PC-3 (cell line): Measurements from ENCODE around the gene PRSS48. TPM values are rescaled to one million over a fixed set of nuclear protein-coding genes. Genes with fewer than 3 reads are reported as not detected.
"Not testable (repeated sequence)": the region's sequence is repeated elsewhere in the genome, so short reads cannot be mapped to it uniquely, and the experiment has no call there.

Experiments
- ATAC-seq: fragments of 200-7000 bp; cut with Tn5 transposase; 2 replicates; pipeline ENCODE4 v1.9.1; 2020; ENCODE audit warnings: mild to moderate bottlenecking, moderate library complexity
- BruUV-seq: library from RNA; stranded (reverse); fragments of 400-500 nt; replicated peaks from 2 replicates; lab custom pipeline; 2021; lab: Mats Ljungman, UMichigan
- CTCF ChIA-PET: fragments of 300-600 bp; sonication (Branson Sonifier 250); formaldehyde crosslinking; loops from one replicate; lab custom pipeline; 2022; ENCODE audit warnings: antibody characterized with exemption; lab: Charles Lee
- POLR2A ChIA-PET: fragments of 300-600 bp; sonication (Branson Sonifier 250); formaldehyde crosslinking; loops from one replicate; lab custom pipeline; 2022; ENCODE audit warnings: antibody characterized with exemption; ENCODE audit not compliant: unreplicated experiment; lab: Charles Lee
- DNase-seq: peaks from one replicate; pipeline ENCODE4 v3.0.0-alpha.2; 2015
- H2AFZ ChIP-seq: fragments of 300-600 bp; sonication (generic); 2 replicates; pipeline ENCODE4 v1.6.0; 2016; ENCODE audit warnings: antibody characterized with exemption, low read length
- H3F3A ChIP-seq: fragments of 300-600 bp; sonication (generic); one replicate; pipeline ENCODE4 v1.6.0; 2017; ENCODE audit warnings: antibody characterized with exemption, low read length, control low read depth, mild to moderate bottlenecking; ENCODE audit not compliant: unreplicated experiment
- H3K27ac ChIP-seq: fragments of 300-600 bp; sonication (generic); 2 replicates; pipeline ENCODE4 v1.5.1; 2016; ENCODE audit warnings: mild to moderate bottlenecking, low read length
- H3K27me3 ChIP-seq: fragments of 300-600 bp; sonication (generic); 2 replicates; pipeline ENCODE4 v1.6.1; 2016; ENCODE audit warnings: low read length, mixed read lengths
- H3K36me3 ChIP-seq: fragments of 300-600 bp; sonication (generic); 2 replicates; pipeline ENCODE4 v1.6.1; 2016; ENCODE audit warnings: low read depth, mixed run types, low read length, mixed read lengths
- H3K4me1 ChIP-seq: fragments of 300-600 bp; sonication (generic); 2 replicates; pipeline ENCODE4 v1.5.1; 2016; ENCODE audit warnings: low read length; ENCODE audit not compliant: insufficient read depth
- H3K4me2 ChIP-seq: fragments of 300-600 bp; sonication (generic); 2 replicates; pipeline ENCODE4 v1.6.0; 2016; ENCODE audit warnings: low read length
- H3K4me3 ChIP-seq: fragments of 300-600 bp; sonication (generic); 2 replicates; pipeline ENCODE4 v1.5.1; 2016; ENCODE audit warnings: mild to moderate bottlenecking, low read length, mixed read lengths
- H3K79me2 ChIP-seq: fragments of 300-600 bp; sonication (generic); 2 replicates; pipeline ENCODE4 v1.6.1; 2017; ENCODE audit warnings: low read length, mixed read lengths
- H3K9ac ChIP-seq: fragments of 300-600 bp; sonication (generic); 2 replicates; pipeline ENCODE4 v1.6.0; 2016; ENCODE audit warnings: mild to moderate bottlenecking, low read length
- H3K9me2 ChIP-seq: fragments of 300-600 bp; sonication (generic); replicated peaks from 2 replicates; pipeline ENCODE4 v1.6.1; 2016; ENCODE audit warnings: mixed run types, low read length, mixed read lengths
- H3K9me3 ChIP-seq: fragments of 300-600 bp; sonication (generic); 2 replicates; pipeline ENCODE4 v1.6.1; 2016; ENCODE audit warnings: low read length, mixed read lengths
- H4K20me1 ChIP-seq: fragments of 300-600 bp; sonication (generic); 2 replicates; pipeline ENCODE4 v1.6.1; 2016; ENCODE audit warnings: low read length, mixed read lengths
- CTCF ChIP-seq: fragments of 300-600 bp; sonication (generic); conservative IDR thresholded peaks from 2 replicates; pipeline ENCODE4 v1.5.1; 2017; ENCODE audit warnings: antibody characterized with exemption, low read depth, mild to moderate bottlenecking, low read length
- EZH2 ChIP-seq: fragments of 300-600 bp; sonication (generic); IDR thresholded peaks from one replicate; pipeline ENCODE4 v1.6.1; 2017; ENCODE audit warnings: antibody characterized with exemption, mild to moderate bottlenecking, low read length; ENCODE audit not compliant: unreplicated experiment
- EZH2phosphoT487 ChIP-seq: fragments of 300-600 bp; sonication (generic); IDR thresholded peaks from 2 replicates; pipeline ENCODE4 v1.6.1; 2018; ENCODE audit warnings: mild to moderate bottlenecking, antibody characterized with exemption, low read length, borderline replicate concordance
- intact Hi-C: fragments of 100-400 bp; cut with micrococcal nuclease; formaldehyde crosslinking; loops from 2 replicates; pipeline ENCODE4 v1.9.0; 2023
- total RNA-seq: library from RNA; depleted of rRNA; stranded (reverse); fragments of >200 nt; gene quantifications from 2 replicates; pipeline ENCODE4 v1.2.3, GENCODE V29; 2014

PRSS48 gene
- total RNA-seq, 1 experiment from 2014 or later = not detected

- Histone ChIP-seq H4K20me1 (no peaks in the 10 kb centered on the region), H3K9me2 (no peaks in the 10 kb centered on the region), H3K27ac (no peak overlapping the region), H3F3A (no peaks in the 10 kb centered on the region), H3K9ac (no peak overlapping the region), H3K79me2 (peaks cover 26% of the 10 kb centered on the region), H3K27me3 (no peaks in the 10 kb centered on the region), H2AFZ (no peak overlapping the region), H3K4me1 (peaks cover 7% of the 10 kb centered on the region; the same call in 1 of the 2 replicates), H3K36me3 (no peaks in the 10 kb centered on the region; the same call in 1 of the 2 replicates), H3K9me3 (no peaks in the 10 kb centered on the region), H3K4me3 (no peak overlapping the region), H3K4me2 (no peak overlapping the region)
- no TSS peak for BruUV-seq
- TF ChIP-seq CTCF (no peak), EZH2phosphoT487 (no peak), EZH2 (no peak)
- no peak for ATAC-seq
- ChIA-PET CTCF (no interaction called here), POLR2A (no interaction called here)
- DNase-seq = no peak
- intact Hi-C loops = no loop called here
These were observed 9.9 kb upstream of the PRSS48 start for GRCh38 chr4:151267104-151267503.

GRCh38 chr4:151267822-151268535, 9.0 kb upstream of the PRSS48 start:
- Histone ChIP-seq H4K20me1 (no peaks in the 10 kb centered on the region), H3K4me2 (no peak overlapping the region), H2AFZ (no peak overlapping the region), H3K27me3 (no peaks in the 10 kb centered on the region), H3K36me3 (no peaks in the 10 kb centered on the region; the same call in 1 of the 2 replicates), H3K79me2 (peaks cover 23% of the 10 kb centered on the region), H3K9me2 (no peaks in the 10 kb centered on the region), H3K4me3 (no peak overlapping the region), H3K4me1 (peaks cover 7% of the 10 kb centered on the region; the same call in 1 of the 2 replicates), H3K27ac (no peak overlapping the region), H3K9ac (no peak overlapping the region), H3F3A (no peaks in the 10 kb centered on the region), H3K9me3 (no peaks in the 10 kb centered on the region)
- ChIA-PET CTCF (no interaction called here), POLR2A (interaction anchor here (0.6 kb wide), 1 partner anchor 165 kb away, joined by 3 read pairs; no protein-coding TSS in a partner anchor)
- TF ChIP-seq EZH2phosphoT487 (no peak), EZH2 (no peak), CTCF (no peak)
- intact Hi-C loops = no loop called here
- ATAC-seq (peak; percentile 62), DNase-seq (peak; percentile 38)
- no TSS peak for BruUV-seq

GRCh38 chr4:151268905-151269304, 8.1 kb upstream of the PRSS48 start:
- H2AFZ ChIP-seq, H3K9ac ChIP-seq, H3K9me2 ChIP-seq, DNase-seq, H3K9me3 ChIP-seq, H3K4me1 ChIP-seq, H4K20me1 ChIP-seq, H3K27me3 ChIP-seq, H3K4me3 ChIP-seq, intact Hi-C loops, ATAC-seq, H3K27ac ChIP-seq, H3F3A ChIP-seq, CTCF ChIA-PET, POLR2A ChIA-PET, H3K36me3 ChIP-seq, BruUV-seq, H3K4me2 ChIP-seq: not testable (repeated sequence)
- peaks cover 18% of the 10 kb centered on the region for H3K79me2 ChIP-seq
